GM18907 (cell line): ENCODE data around the gene CLCN7.

ENCODE experiments used
- ATAC-seq: cut with Tn5 transposase; IDR thresholded peaks from one replicate; pipeline ENCODE4 v1.9.1; 2021; ENCODE audit warnings: mild to moderate bottlenecking, moderate library complexity; ENCODE audit not compliant: unreplicated experiment

The CLCN7 gene

DNA sequence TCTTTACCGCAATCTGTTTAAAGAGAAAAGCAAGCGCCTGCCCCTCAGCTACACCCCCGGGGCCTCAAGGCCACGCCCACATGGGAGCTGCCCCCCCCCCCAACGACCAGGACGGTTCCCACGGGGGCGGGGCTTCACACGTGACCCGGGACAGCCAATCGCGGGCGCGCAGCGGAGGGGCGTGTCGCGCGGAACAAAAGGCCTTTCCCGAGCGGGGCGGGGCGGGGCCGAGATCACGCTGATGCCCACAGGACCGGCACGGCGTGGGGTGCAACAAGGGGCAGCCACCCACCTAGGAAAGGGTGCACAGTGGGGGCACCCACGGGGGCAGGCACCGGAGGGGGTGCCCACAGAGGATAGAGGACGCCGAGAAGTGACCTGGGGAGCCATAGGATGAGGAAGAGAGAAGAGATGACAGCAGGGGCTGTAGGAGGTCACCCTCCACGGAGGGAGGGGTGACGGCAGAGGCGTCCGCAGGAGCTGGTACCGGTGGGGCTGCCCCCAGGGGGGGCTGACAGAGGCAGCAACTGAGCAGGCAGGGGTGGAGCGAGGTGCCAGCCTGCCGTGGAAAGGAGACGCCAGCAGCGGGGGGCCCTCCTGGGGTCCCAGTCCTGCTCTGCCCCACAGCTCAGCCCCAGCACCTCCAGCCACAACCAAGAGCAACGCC, 66.5 kb downstream of the CLCN7 start:
- peak; percentile 70 for ATAC-seq

DNA sequence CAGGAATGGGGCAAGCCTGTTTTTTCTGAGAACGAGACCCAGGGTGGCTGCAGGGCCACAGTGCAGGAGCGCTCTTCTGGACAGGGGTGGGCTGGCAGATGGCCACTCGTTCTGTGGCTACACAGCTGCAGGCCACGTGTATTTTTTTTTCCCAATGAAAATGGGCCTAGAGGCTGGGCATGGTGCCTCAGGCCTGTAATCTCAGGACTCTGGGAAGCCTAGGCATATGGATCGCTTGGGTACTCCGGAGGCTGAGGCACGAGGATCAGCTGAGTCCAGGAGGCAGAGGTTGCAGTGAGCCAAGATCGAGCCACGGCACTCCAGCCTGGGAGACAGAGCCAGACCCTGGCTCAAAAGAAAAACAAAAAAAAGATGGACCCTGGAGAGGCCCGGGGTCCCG, 67.1 kb downstream of the CLCN7 start:
- peak; percentile 16 for ATAC-seq

GRCh38 chr16:1403733-1404132, 71.1 kb downstream of the CLCN7 start:
- no peak for ATAC-seq

GRCh38 chr16:1403036-1403435, 71.8 kb downstream of the CLCN7 start:
- no peak for ATAC-seq

GRCh38 chr16:1401758-1402154, 73.1 kb downstream of the CLCN7 start:
- ATAC-seq: no peak

DNA sequence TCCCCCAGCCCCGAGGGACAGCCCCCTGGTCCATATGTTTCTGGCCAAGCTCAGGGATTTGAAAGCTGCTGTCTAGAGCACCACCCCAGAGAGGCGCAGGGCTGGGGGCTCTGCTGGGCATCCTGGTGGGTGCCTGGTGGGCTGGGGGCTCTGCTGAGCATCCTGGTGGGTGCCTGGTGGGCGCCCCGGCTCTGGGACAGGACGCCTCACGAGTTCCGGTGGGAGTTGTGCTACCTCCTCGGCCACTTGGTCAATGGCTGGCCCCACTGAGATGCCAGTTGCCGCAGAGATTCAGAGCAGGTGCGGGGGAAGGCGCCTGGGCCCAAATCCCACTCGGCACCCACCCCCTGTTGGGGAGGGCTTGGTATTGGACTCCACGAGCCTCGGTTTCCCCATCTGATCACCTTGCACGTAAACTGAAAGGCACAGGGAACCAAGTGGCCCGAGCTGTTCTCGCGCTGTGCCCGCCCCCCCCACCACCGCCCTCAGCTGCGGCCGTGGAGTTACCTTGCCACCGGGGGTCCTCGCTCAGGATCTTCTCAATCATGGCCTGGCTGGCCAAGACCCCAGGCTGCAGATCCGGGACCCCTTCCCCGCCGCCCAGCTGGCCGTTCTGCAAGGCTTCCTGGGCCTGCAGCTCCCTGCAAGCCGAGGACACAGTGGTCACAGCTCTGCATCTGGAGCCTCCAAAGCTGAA, 73.6 kb downstream of the CLCN7 start:
- no peak for ATAC-seq

GRCh38 chr16:1398826-1399581, 75.8 kb downstream of the CLCN7 start:
- ATAC-seq: no peak

DNA sequence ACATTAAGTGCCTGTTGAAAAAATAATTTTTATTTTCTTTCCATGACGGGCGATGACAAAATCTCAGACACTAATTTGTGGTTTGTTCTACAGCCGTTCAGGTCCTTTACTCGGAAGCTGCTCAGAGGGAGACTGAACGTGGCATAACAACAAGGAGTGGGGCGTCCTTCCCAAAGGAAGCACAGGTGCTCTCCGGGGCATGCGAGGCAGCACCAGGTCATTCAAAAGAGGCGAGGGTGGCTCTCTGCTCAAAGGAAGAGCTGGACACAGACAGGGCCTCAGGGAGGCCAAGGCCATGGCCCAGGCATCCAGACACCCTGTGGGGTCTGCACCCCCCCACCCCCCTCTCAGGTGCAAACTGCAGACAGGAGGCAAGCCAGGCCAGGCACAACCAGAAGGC, 76.5 kb downstream of the CLCN7 start:
- ATAC-seq: no peak

GRCh38 chr16:1397779-1398178, 77.0 kb downstream of the CLCN7 start:
- no peak for ATAC-seq

DNA sequence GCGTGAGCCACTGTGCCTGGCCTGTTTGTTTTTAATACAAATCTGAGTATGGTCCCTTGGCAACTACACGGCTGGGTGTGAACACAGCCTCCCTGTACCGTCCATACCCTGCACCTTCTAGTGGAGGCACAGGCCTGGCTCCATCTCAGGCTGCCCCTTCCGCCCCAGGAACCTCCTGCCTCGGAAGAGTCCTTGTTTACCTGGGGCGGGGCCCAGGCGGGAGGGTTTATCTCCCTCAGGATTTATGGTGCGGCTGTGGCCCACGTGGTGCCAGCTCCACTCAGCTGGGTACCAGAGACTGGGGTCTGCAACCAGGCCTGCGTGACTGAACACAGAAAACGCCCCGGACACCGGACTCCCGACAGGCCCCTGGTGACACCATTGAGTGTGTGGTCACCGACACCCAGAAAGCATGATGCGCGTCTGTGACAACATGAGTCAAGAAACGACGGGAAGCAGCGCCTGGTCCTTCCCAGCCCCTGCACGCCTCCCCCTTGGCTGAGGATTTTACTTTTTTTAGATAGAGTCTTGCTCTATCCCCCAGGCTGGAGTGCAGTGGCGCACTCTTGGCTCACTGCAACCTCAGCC, 79.3 kb downstream of the CLCN7 start:
- no peak for ATAC-seq
